Ishikawa (cell line): Measurements from ENCODE around the gene IQCH.

ENCODE experiments used
- CEBPB ChIP-seq: IDR thresholded peaks from 2 replicates; pipeline ENCODE4 v1.6.1; 2012
- CREB1 ChIP-seq: IDR thresholded peaks from 2 replicates; pipeline ENCODE4 v1.6.1; 2012; ENCODE audit warnings: low read depth
- EGR1 ChIP-seq: IDR thresholded peaks from 2 replicates; pipeline ENCODE4 v1.6.1; 2012
- EP300 ChIP-seq: IDR thresholded peaks from 2 replicates; pipeline ENCODE4 v1.6.1; 2012; ENCODE audit warnings: borderline replicate concordance
- FOXM1 ChIP-seq: IDR thresholded peaks from 2 replicates; pipeline ENCODE4 v1.6.1; 2012; ENCODE audit warnings: low read depth, borderline replicate concordance
- MAX ChIP-seq: IDR thresholded peaks from 2 replicates; pipeline ENCODE4 v1.6.1; 2012
- NFIC ChIP-seq: IDR thresholded peaks from 2 replicates; pipeline ENCODE4 v1.6.1; 2012
- RAD21 ChIP-seq: IDR thresholded peaks from 2 replicates; pipeline ENCODE4 v1.6.1; 2012; ENCODE audit warnings: low read depth
- REST ChIP-seq: IDR thresholded peaks from 2 replicates; pipeline ENCODE4 v1.6.1; 2012; ENCODE audit warnings: low read depth, mild to moderate bottlenecking
- TAF1 ChIP-seq: IDR thresholded peaks from 2 replicates; pipeline ENCODE4 v1.6.1; 2012; ENCODE audit warnings: low read depth, mild to moderate bottlenecking
- TCF12 ChIP-seq: IDR thresholded peaks from 2 replicates; pipeline ENCODE4 v1.6.1; 2012; ENCODE audit warnings: low read depth
- TEAD4 ChIP-seq: IDR thresholded peaks from 2 replicates; pipeline ENCODE4 v1.6.1; 2012
- USF1 ChIP-seq: IDR thresholded peaks from 2 replicates; pipeline ENCODE4 v1.6.1; 2012
- YY1 ChIP-seq: IDR thresholded peaks from 2 replicates; pipeline ENCODE4 v1.6.1; 2012; ENCODE audit warnings: low read depth
- ZBTB7A ChIP-seq: IDR thresholded peaks from 2 replicates; pipeline ENCODE4 v1.6.1; 2012; ENCODE audit warnings: low read depth

Gene IQCH

GRCh38 chr15:67550522-67550921 lies 295.9 kb downstream of the IQCH start:
- TF ChIP-seq TEAD4 = no peak
- TF ChIP-seq CREB1 = no peak
- TF ChIP-seq YY1 = no peak
- TF ChIP-seq EP300 = no peak
- no peak for TF ChIP-seq NFIC
- TF ChIP-seq ZBTB7A = no peak
- TF ChIP-seq MAX = no peak
- no peak for TF ChIP-seq TAF1
- TF ChIP-seq TCF12 = no peak
- no peak for TF ChIP-seq EGR1
- no peak for TF ChIP-seq USF1
- no peak for TF ChIP-seq FOXM1
- TF ChIP-seq RAD21 = no peak
- no peak for TF ChIP-seq CEBPB
- TF ChIP-seq REST = no peak

- TF ChIP-seq TEAD4 (no peak), RAD21 (no peak)
Measured at GRCh38 chr15:67551207-67551743, 296.7 kb downstream of the IQCH start.
